ENCODE results near the gene ATXN2L.

Gene ATXN2L

DNA sequence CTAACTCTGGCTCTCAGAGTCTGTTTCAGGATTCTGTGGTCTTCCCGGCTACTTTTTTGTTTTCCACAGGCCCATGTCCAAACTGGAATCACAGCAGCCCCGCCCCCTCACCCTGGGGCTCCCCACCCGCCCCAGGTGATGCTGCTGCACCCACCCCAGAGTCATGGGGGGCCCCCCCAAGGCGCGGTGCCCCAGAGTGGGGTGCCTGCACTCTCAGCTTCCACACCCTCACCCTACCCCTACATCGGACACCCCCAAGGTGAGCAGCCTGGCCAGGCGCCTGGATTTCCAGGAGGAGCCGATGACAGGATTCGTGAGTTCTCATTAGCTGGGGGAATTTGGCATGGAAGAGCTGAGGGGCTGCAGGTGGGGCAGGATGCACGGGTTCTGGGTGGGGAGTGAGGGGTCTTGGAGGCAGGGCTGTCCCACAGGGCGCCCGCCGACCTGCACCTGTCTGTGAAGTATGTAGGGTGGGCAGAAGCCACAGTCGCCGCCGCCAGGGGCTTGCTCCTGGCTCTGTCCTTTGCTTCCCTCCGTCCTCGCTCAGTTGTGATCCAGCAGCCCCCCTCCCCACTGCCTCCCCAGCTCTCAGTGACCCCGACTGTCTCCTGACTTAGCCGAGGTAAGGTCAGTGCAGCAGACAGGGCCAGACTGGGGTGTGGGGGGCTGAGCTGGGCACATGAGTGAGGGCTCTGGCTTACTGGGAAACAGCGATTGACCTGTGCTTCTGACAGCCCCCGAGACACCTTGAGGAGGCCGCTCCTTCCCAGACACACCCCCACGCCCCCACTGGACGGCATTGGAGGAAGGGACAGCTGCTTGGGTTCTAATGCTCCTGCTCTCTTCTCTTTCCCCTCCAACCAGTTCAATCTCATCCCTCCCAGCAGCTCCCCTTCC, 13.3 kb downstream of the ATXN2L start:
- in situ Hi-C loops (cut with MboI; ENCODE audit: low sequenced_read_pairs): no loop called here

DNA sequence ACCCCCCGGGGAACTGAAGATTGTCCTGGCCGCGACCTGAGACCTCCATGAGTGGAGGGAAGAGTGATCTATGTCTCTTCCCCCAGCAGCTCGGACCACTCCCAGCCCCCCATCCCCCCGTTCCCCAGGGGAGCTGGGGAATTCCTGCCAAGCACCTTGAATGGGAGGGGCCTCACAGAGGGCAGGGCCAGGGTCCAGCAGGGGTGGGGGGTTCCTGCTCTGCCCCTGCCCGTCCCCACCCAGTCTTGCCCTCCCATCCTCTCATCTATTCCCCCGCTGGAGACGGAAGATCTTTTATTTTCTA, 13.9 kb downstream of the ATXN2L start:
- in situ Hi-C loops (cut with MboI; ENCODE audit: low sequenced_read_pairs): no loop called here

DNA sequence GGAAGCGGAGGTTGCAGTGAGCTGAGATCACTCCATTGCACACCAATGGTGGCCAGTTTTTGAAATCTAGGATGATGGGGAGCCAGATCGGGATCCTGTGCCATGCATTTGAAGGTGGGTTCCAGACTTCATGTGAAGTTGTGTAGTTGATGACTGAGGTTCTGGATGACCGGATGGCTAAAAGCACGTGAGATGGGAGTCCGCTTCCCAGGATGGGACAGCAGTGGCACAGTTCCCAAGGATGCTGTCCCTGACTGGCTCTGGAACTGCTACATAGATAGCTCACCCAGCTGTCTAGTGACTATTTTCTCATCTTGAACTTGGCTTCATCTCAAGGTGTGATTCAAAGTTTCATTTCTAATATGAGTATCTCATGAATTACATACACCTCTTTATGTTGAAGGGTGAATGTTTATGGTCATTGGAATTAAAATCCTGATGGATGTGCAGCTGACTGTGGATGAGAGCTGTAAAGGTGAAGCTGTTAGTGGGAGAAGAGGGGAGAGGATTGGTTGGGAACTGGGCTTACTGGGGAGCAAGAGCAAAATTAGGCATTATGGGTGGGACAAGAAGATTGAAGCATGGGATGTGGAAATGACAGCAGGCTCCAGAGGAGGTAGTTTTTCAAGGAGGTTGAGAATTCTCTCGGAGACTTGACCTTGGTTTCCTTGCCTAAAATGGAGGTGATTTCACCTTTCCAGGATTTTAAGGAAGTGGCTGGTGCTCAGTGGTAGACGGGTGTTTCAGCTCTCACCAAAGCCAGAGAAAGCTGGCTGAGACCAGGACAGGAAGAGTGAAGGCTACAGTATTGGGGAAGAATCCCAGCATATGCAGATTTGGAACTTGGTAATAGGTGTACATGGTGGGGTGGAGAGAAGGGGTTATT, 15.1 kb downstream of the ATXN2L start:
- in situ Hi-C loops (cut with MboI; ENCODE audit: low sequenced_read_pairs): no loop called here

DNA sequence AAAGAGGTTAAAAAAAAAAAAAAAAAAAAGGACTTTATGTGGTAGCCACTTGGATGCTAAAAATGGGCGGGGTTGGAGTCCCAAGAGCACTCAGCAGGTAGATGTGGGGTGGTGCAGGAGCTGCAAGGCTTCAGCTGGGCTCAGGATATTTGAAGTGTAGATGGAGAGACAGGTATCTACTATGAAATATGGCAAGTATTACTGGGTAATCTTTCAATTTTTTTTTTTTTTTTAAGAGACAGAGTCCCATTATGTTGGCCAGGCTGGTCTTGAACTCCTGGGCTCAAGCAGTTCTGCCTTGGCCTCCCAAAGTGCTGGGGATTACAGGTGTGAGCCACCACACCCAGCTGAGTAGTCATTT, 15.7 kb downstream of the ATXN2L start:
- in situ Hi-C loops (cut with MboI; ENCODE audit: low sequenced_read_pairs): no loop called here

DNA sequence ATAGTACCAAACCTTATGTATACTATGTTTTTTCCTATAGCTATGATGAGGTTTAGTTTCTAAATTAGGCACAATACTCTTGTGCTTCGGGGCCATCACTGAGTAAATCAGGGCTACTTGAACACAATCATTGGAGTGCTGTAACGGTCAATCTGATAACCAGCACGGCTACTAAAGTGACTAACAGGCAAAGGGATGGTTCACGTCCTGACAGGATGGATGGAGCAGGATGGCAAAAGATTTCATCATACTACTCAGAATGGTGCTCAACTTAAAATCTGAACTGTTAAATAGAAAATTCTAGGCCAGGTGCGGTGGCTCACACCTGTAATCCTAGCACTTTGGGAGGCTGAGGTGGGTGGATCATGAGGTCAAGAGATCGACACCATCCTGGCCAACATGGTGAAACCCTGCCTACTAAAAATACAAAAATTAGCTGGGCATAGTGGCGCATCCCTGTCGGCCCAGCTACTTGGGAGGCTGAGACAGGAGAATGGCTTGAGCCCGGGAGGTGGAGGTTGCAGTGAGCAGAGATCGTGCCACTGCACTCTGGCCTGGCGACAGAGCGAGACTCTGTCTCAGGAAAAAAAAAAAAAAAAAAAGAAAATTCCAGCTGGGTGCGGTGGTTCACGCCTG, 16.3 kb downstream of the ATXN2L start:
- in situ Hi-C loops (cut with MboI; ENCODE audit: low sequenced_read_pairs): no loop called here

DNA sequence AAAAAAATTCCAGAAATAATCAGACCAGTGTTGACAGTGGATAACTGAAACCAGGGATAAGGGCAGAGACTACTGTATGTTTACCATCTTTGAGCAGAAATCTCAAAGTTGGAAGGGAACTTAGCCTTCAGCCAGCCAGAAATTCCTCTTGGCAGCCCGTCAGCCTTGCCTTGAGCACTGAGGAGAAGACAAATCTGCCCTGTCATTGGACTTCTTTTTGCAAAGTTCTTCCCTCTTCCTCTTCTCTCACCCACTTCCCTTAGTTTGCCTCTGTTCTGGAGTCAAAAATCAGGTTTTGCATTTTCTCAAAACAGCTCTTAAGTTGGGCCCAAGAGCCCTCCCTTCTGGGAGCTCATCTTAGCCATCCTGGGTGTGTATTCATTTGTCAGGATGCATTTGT, 17.1 kb downstream of the ATXN2L start:
- in situ Hi-C loops (cut with MboI; ENCODE audit: low sequenced_read_pairs): no loop called here

DNA sequence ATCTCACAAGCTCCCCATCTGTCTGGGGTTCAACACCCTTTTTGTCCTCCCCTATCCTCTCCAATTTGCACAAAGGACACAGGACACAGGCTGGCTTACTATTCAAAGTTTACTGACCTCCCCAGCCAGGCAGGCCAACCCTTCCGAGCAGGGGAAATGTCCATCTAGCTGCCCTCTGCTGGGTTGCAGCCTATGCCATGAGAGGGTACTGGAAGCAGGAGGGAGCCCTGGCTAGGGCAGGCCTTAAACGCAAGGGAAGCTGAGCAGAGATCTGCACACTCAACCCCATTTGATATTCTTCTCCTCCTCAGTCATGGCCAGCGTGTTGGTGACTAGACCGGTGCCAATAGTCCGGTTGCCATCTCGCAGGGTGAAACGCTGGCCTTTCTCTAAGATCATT, 19.9 kb downstream of the ATXN2L start:
- in situ Hi-C loops (cut with MboI; ENCODE audit: low sequenced_read_pairs): no loop called here

DNA sequence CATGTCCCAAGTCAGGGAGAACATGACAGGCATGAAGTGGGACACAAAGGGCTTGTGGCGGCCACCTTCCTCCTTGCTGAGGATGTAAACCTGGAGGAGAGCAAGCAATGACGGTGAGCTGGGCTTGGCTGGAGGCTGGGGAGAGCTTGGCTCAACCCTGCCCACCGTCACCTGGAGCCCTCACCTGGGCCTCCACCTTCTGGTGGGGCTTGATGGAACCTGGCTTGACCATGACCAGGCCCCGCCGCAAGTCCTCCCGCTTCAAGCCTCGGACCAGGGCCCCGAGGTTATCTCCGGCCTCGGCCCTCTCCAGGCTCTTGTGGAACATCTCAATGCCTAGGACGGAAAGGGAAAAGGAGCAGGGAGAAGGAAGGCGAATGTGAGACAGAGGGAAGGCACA, 21.0 kb downstream of the ATXN2L start:
- in situ Hi-C loops (cut with MboI; ENCODE audit: low sequenced_read_pairs): no loop called here

DNA sequence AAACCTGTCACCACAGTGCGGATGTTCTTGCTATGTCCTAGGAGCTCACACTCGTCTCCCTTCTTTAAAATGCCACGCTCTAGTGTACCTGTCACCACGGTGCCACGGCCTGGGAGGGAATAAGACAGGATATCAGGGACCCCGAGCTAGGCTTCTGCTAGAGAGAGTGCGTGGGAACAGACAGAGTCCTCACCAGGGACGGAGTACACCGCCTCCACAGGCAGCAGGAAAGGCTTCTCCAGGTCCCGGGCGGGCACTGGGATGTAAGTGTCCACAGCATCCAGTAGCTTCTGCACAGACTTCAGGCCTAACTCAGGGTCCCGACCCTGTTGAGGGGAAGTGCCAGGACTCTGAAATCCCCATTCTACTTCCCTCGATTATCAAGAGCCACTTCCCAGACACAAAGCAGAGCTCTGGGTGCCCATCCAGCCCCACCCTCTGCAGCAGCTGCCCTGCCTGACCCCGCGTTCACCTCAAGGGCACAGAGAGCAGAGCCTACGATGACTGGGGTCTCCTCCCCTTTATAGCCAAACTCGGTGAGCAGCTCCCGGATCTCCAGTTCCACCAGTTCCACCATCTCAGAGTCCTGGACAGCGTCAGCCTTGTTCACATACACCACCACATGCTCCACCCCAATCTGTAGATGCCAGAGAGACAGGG, 21.6 kb downstream of the ATXN2L start:
- in situ Hi-C loops (cut with MboI; ENCODE audit: low sequenced_read_pairs): no loop called here

DNA sequence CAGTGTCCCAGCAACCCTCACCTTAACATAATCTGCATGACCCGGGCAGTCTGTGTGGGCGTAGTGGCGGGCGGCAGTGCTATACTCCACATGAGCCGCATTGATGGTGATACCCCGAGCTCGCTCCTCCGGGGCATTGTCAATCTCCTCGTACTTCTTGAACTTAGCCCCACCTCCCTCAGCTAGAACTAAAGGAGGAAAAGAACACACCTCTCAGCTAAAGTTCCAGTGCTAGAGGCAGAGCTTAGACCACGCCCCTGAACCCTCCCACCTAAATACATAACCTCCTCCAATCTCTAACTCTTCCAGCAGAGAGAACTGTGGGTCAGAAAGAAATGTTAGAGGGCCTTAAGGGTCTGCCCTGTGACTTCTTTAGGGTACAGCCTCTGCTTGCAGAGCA, 22.5 kb downstream of the ATXN2L start:
- in situ Hi-C loops (cut with MboI; ENCODE audit: low sequenced_read_pairs): no loop called here

DNA sequence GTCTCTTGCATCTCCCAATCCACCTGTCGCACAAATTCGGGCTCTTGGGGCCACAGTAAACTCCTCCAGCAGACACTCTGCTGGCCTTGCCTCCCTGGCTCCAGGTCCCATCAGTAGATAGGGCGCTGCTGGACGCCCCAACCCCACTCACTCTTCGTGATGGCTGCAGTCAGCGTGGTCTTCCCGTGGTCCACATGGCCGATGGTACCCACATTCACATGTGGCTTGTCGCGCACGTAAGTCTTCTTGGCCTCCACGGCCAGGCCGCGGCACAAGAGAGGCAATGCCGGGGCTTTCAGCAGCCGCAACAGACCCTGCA, 22.9 kb downstream of the ATXN2L start:
- in situ Hi-C loops (cut with MboI; ENCODE audit: low sequenced_read_pairs): no loop called here

DNA sequence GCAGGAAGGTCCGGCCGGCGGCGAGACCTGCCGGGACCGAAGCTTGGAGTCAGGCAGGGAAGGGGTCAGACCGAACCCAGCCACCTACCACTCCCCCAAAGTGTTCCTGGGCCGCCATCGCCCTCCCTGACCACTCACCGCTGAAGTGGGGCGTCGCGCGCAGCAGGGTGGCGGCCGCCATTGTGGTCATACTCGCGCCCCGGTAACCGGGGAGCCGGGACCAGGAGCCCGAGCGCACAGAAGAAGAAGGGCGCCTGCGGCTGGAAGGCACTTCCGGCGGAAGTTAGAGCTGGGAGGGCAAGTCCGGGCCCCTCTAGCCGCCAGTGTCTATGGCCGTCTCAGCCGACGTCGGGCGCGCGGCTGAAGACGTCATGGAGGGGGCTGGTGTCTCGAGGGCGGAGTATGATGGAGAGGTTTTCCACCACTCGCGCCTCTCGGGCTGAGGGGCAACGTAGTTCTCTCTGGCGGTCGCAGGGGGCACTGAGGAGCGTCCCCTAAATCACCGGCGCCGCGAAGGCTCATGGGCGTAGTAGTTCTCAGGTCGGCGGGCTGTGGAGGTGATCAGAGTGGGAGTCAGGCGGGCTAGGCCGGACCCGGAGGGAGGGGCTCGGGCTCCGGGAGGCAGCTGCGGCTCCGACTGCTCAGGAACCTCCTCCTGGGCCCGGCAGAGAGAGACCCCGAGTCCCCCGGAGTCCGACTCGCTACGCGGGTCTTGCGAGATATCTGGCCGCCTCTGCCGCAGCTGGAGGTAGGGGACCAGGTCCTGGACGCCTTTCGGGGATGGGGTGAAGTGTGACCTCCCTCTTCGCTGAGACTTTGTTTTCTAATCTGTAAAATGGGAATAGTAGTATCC, 23.5 kb downstream of the ATXN2L start, which contains the start of gene TUFM:
Gene TUFM (minus strand): TSS at position 269 of the 853 bp plus-strand sequence. CDS start 79 bp downstream, at position 190.
- in situ Hi-C loops (cut with MboI; ENCODE audit: low sequenced_read_pairs): no loop called here

DNA sequence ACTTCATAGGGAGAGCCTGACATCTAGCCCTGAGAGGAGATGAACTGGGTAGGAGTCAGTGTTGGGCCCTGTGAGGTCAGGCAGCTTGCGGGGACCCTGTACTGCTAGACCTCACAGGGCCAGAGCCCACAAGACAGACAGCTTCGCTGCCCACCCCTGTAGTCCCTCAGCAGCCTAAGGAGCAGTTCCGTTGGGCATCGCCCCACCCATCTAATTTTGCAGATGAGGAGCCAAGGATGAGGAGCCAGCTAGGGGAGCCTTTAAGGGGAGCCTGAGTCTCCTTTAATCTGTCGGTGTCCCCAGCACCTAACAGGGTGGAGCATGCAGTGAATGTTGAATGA, 24.1 kb downstream of the ATXN2L start:
- in situ Hi-C loops (cut with MboI; ENCODE audit: low sequenced_read_pairs): no loop called here

DNA sequence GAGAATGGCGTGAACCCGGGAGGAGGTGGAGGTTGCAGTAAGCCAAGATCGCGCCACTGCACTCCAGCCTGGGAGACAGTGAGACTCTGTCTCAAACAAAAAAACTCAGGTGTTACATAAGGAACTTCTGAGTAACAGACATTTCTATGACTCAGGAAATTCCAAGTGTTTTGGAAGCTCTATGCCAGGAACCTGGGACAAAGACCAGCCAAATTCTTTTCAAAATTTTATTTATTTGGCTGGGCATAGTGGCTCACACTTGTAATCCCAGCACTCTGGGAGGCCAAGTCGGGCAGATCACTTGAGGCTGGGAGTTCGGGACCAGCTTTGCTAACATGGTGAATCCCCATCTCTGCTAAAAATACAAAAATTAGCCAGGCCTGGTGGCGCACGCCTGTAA, 35.6 kb downstream of the ATXN2L start:
- in situ Hi-C loops (cut with MboI; ENCODE audit: low sequenced_read_pairs): no loop called here

DNA sequence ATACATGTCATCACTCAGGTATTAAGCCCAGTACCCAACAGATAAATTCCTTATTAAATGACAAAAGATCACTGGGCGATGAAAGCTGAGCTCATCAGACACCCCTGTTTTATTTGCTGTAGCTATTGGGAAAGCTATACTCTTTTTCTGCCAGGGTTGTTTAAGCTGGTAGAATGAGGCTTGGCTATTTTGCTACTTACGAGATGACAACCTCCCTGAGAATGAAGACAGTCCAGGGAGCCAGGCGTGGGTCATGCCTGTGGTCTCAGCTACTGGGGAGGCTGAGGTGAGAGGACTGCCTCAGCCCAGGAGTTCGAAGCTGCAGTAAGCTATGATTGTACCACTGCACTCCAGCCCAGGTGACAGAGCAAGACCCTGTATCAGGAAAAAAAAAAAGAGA, 36.5 kb downstream of the ATXN2L start:
- in situ Hi-C loops (cut with MboI; ENCODE audit: low sequenced_read_pairs): no loop called here

DNA sequence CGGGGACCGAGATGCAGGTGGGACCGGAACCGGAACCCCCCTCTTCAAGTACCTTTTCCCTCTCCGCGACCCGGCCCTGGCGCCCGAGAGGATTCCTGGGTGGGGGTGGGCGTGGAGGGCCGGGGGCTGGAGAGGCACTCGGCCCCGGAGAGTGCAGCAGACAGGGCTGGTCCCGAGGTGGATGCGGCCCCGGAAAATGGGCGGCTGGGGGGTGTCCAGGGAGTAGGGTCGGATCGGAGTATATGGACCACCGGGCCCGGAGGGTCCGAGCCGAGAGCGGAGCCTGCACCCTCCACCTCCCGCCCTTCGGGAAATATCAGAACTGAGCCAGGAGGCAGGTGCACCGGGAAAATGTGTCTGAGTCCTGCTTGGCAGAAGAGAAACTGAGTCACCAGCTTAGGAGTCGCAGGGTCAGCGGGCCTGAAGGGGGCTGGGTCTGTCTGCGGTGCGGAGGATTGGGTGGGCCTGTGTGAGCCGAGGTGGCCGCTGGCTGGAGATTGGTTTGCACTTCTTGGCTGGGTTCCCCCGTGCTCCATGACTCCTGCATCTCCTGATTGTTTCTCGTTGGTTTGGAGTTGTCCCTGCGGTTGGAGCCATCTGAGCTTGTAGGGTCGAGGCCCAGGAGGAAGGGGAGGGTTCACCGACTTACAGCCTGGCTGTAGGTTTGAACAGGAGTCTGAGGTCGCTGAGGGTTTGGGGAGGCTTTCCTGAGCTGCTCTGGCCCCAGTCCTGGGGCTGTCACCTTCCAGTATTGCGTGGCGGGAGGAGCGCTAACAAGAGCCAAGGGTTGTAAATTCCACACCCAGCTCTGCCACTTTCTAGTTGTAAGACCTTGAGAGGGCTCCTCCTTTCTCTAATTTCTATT, 41.4 kb downstream of the ATXN2L start:
- in situ Hi-C loops (cut with MboI; ENCODE audit: low sequenced_read_pairs): no loop called here

DNA sequence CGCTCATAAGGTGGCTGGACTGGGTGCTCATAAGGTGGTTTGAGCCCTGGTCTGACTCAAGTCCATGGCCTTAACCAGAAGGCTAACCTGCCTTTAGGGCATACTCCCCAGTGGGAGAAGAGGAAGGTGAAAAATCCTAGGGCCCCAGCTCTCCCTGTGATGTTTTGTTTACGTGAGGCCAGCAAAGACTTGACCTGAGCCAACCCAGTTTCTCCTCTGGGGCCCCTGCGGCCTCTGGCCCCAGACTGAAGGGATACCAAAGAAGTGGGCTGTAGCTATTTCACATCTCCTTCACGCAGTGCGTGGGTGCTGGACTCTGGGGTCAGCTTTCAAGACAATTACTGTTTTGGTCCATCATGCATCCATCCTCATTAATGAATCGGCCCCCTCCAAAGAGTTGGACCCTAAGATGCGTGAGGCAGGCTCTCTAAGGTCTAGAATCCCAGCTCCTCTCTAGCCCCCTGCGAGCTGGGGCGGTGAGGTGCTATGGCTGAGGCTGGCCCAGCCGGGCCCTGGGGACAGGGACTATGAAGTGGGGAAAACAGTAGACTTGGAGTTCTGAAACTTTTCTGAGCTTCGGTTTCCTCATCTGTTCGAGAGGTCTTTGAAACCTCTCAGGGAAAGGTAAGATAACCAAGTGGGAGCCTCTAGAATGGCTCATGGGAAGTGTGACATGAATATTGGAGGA, 42.3 kb downstream of the ATXN2L start:
- in situ Hi-C loops (cut with MboI; ENCODE audit: low sequenced_read_pairs): no loop called here

DNA sequence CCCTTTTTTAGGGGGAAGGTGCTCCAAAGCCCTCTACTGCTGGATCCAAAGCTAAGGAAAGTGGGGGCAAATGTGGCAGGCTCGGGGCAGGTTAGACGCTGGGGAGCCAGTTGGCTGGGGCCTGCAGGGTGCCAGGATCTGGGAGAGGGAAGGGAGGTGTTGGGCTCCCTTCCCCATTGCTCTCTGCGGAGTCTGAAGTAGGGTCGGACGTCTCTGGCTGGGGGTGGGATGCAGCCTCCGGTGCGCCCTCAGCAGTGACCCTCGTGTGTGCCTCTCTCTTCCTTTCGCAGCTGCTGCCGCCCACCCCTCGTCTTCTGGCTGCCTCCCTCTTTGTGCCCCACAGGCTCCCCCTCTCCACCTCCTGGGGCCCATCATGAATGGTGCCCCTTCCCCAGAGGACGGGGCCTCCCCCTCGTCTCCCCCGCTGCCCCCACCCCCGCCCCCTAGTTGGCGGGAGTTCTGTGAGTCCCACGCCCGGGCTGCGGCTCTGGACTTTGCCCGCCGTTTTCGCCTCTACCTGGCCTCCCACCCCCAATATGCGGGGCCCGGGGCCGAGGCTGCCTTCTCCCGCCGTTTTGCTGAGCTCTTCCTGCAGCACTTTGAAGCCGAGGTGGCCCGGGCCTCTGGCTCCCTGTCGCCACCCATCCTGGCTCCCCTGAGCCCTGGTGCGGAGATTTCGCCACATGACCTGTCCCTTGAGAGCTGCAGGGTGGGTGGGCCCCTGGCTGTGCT, 43.1 kb downstream of the ATXN2L start:
- in situ Hi-C loops (cut with MboI; ENCODE audit: low sequenced_read_pairs): no loop called here

Data from HL-60/S4 treated with retinoic acid at 250 ng/mL for 4 days and 3 days (cell line).